ENCODE measurements around the gene OR6Q1.

Gene OR6Q1

GRCh38 chr11:58059007-58059350, 28.2 kb downstream of the OR6Q1 start:
- DNase-seq, result no peak

- no peak for DNase-seq
Measured at GRCh38 chr11:58060535-58060934, 29.8 kb downstream of the OR6Q1 start.

- DNase-seq, result no peak
Measured at GRCh38 chr11:58060939-58061672, 30.4 kb downstream of the OR6Q1 start.

- no peak for DNase-seq
Measured at GRCh38 chr11:58061813-58062212, 31.1 kb downstream of the OR6Q1 start.

- DNase-seq, result no peak
Measured at GRCh38 chr11:58067685-58068084, 36.9 kb downstream of the OR6Q1 start.

GRCh38 chr11:58068655-58069054, 37.9 kb downstream of the OR6Q1 start:
- no peak for DNase-seq

- DNase-seq, result no peak
Measured at GRCh38 chr11:58070585-58070984, 39.8 kb downstream of the OR6Q1 start.

- no peak for DNase-seq
Measured at GRCh38 chr11:58075781-58076180, 45.0 kb downstream of the OR6Q1 start.

Data from NCI-H1417 treated with DMSO at 0.1 percent for 48 hours (cell line).